ENCODE measurements around the gene SPDEF.

SPDEF gene

DNA sequence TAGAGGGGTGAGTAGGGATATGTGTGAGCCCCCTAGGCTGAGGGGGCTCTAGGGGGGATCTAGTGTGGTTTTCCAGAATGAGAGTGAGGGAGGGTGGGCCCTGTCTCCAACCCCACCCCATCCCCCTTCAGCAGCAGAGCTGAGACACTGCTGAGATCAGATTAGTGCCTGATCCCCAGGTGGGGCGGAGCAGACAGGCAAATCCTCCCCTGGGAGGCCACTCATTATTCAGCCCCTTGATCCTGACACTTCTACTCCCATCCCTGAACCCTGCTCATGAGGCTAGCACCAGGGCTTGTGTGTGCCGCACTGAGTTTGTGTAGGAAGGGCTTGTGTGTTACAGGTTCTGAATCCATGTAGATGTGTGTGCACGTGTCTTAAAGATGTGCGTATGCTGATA lies 42.5 kb downstream of the SPDEF start:
- TF ChIP-seq NFIC (IDR thresholded peaks at IDR 0.05), result no peak
- TF ChIP-seq CREB1 (IDR thresholded peaks at IDR 0.05; ENCODE audit: low read depth), result no peak
- TF ChIP-seq, protein P1, sequence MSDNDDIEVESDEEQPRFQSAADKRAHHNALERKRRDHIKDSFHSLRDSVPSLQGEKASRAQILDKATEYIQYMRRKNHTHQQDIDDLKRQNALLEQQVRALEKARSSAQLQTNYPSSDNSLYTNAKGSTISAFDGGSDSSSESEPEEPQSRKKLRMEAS (IDR thresholded peaks at IDR 0.05), result no peak
- no peak for TF ChIP-seq ZBTB7A (IDR thresholded peaks at IDR 0.05; ENCODE audit: low read depth)

DNA sequence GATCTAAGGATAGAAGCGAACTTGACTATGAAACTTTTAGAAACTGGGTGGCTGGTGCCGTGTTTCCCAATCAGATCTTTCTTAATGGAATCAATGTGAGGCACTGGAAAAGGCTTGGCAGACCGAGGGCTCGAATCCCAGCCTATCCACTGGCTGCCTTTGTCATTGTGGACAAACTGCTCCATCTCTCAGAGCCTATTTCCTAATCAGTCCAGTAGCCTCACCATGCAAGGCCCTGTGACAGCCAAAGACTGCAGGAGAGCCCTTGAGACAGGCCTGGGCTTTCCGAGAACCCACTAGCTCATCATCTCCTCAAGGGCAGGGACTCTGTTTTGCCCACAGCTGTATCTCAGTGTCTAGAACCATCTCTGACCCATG lies 43.4 kb downstream of the SPDEF start:
- TF ChIP-seq ZBTB7A (IDR thresholded peaks at IDR 0.05; ENCODE audit: low read depth) (no peak), RAD21 (IDR thresholded peaks at IDR 0.05; ENCODE audit: low read depth) (no peak), CREB1 (IDR thresholded peaks at IDR 0.05; ENCODE audit: low read depth) (no peak), TEAD4 (IDR thresholded peaks at IDR 0.05) (no peak), FOXM1 (IDR thresholded peaks at IDR 0.05; ENCODE audit: borderline replicate concordance, low read depth) (no peak), TAF1 (IDR thresholded peaks at IDR 0.05; ENCODE audit: low read depth) (no peak), NFIC (IDR thresholded peaks at IDR 0.05) (no peak), CEBPB (IDR thresholded peaks at IDR 0.05) (no peak), TCF12 (IDR thresholded peaks at IDR 0.05; ENCODE audit: low read depth) (no peak), YY1 (IDR thresholded peaks at IDR 0.05; ENCODE audit: low read depth) (no peak)
- TF ChIP-seq, protein P2, sequence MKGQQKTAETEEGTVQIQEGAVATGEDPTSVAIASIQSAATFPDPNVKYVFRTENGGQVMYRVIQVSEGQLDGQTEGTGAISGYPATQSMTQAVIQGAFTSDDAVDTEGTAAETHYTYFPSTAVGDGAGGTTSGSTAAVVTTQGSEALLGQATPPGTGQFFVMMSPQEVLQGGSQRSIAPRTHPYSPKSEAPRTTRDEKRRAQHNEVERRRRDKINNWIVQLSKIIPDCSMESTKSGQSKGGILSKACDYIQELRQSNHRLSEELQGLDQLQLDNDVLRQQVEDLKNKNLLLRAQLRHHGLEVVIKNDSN (IDR thresholded peaks at IDR 0.05), result no peak
- TF ChIP-seq, protein P1 (IDR thresholded peaks at IDR 0.05), result no peak

DNA sequence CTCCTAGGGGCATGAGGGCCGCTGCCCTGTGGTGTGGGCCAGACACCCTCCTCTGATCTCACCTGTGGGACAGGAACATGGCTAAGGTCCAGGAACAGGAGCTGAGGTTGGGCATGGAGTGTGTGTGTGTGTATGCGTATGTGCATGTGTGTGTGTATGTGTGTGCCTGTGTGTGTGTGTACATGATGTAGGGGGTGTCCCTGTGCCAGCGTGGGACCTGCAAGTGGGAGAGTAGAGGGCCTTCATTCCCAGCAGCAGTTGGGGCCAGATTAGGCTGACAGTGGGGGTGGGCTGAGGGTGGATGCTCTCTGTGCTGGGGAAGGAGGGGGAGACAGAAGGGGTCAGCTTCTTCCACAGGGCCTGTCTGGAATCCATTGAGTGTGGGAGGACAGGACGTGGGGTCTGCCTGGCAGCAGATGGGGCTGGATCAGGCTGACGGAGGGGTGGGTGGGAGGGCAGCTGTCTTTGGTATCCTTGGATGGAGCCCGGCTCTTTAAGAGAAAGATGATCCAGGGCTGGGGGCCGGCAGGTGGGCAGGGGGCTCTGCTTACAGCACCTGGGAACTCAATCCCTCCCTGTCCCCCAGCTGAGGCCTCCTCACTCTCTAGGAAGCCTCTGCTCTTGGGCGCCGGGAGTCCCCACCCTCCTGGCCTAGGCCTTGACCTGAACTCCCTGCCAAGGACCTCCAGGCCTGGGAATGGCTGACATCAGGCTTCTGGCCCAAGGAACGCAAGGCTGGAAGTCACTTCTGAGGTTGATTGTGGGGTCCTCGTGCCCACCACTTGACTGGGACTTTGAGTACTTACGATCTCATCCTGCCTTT lies 44.0 kb downstream of the SPDEF start:
- TF ChIP-seq TEAD4 (IDR thresholded peaks at IDR 0.05), result no peak
- no peak for TF ChIP-seq EGR1 (IDR thresholded peaks at IDR 0.05)
- TF ChIP-seq, protein P2 (IDR thresholded peaks at IDR 0.05), result no peak

DNA sequence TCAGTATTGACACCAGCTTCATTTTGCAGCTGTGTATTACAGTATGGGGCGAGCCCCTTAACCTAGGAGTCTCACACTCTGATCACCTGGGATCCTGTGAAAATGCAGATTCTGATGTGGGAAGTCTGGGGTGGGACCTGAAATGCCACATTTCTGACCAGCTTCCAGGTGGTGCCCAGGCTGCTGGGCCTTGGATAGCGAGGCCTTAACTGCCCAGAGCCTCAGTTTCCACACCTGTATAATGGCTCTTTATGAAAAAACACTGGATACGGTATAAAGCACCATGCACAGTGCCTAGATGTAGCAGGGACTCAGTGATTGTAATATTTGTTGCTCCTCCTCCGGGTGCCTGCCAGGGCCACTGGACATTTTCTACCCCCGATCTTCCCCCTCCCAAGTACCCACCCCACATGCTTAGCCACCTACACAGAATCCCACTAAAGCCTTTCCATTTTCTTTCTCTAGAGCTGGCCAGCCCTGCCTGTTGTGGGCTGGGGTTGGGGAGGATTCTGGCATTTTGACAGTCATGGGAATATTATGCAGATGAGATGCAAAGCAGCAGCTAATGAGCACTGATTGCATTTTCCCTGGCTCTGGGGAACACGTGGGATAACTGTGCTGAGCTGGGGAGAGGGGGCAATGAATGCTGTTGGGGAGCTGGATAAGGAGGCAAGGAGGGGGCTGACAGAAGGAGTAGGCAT lies 44.8 kb downstream of the SPDEF start:
- TF ChIP-seq, protein P2 (IDR thresholded peaks at IDR 0.05), result no peak
- TF ChIP-seq FOXM1 (IDR thresholded peaks at IDR 0.05; ENCODE audit: borderline replicate concordance, low read depth) (no peak), CEBPB (IDR thresholded peaks at IDR 0.05) (no peak), TEAD4 (IDR thresholded peaks at IDR 0.05) (no peak), NFIC (IDR thresholded peaks at IDR 0.05) (no peak), TCF12 (IDR thresholded peaks at IDR 0.05; ENCODE audit: low read depth) (no peak), TAF1 (IDR thresholded peaks at IDR 0.05; ENCODE audit: low read depth) (no peak), CREB1 (IDR thresholded peaks at IDR 0.05; ENCODE audit: low read depth) (no peak), YY1 (IDR thresholded peaks at IDR 0.05; ENCODE audit: low read depth) (no peak), EGR1 (IDR thresholded peaks at IDR 0.05) (no peak), ZBTB7A (IDR thresholded peaks at IDR 0.05; ENCODE audit: low read depth) (no peak), RAD21 (IDR thresholded peaks at IDR 0.05; ENCODE audit: low read depth) (no peak), EP300 (IDR thresholded peaks at IDR 0.05; ENCODE audit: borderline replicate concordance) (no peak)
- TF ChIP-seq, protein P1 (IDR thresholded peaks at IDR 0.05), result no peak
- TF ChIP-seq, protein P3, sequence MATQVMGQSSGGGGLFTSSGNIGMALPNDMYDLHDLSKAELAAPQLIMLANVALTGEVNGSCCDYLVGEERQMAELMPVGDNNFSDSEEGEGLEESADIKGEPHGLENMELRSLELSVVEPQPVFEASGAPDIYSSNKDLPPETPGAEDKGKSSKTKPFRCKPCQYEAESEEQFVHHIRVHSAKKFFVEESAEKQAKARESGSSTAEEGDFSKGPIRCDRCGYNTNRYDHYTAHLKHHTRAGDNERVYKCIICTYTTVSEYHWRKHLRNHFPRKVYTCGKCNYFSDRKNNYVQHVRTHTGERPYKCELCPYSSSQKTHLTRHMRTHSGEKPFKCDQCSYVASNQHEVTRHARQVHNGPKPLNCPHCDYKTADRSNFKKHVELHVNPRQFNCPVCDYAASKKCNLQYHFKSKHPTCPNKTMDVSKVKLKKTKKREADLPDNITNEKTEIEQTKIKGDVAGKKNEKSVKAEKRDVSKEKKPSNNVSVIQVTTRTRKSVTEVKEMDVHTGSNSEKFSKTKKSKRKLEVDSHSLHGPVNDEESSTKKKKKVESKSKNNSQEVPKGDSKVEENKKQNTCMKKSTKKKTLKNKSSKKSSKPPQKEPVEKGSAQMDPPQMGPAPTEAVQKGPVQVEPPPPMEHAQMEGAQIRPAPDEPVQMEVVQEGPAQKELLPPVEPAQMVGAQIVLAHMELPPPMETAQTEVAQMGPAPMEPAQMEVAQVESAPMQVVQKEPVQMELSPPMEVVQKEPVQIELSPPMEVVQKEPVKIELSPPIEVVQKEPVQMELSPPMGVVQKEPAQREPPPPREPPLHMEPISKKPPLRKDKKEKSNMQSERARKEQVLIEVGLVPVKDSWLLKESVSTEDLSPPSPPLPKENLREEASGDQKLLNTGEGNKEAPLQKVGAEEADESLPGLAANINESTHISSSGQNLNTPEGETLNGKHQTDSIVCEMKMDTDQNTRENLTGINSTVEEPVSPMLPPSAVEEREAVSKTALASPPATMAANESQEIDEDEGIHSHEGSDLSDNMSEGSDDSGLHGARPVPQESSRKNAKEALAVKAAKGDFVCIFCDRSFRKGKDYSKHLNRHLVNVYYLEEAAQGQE (IDR thresholded peaks at IDR 0.05; ENCODE audit: low read depth), result no peak

DNA sequence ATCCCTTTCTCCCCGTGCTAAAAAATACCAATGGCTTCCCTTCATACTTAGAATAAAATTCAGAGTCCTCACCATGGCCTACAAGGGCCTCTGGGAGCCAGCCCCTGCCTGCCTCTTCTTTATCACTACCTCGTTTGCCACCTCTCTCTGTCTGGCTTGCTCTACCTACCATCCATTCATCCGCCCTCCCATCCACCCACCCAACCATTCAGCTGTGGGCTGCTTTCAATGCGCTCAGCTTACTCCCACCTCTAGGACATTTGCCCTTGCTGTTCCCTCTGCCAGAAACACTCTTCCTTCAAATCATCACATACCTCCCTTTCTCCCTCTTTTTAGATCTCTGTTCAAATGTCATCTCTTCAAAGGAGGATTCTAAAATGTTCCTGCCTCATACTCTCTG lies 45.8 kb downstream of the SPDEF start:
- TF ChIP-seq CREB1 (IDR thresholded peaks at IDR 0.05; ENCODE audit: low read depth), result no peak
- no peak for TF ChIP-seq TAF1 (IDR thresholded peaks at IDR 0.05; ENCODE audit: low read depth)
- TF ChIP-seq, protein P1 (IDR thresholded peaks at IDR 0.05), result no peak

DNA sequence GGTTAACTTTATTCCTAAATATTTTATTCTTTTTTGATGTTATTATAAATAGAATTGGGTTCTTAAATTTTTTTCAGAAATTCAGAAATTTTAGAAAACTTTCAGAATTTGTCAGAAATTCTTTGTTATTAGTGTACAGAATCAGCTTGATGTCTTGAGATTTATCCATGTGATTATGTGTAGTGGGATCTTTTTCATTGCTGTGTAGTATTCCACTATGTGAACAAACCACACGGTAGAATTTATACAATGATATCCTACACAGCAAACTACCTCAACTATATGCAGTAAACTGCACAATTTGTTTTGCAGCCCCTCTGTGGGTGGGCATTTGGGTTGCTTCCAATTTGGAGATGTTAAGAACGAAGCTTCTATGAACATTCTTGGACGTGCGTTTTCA lies 46.3 kb downstream of the SPDEF start:
- TF ChIP-seq TCF12 (IDR thresholded peaks at IDR 0.05; ENCODE audit: low read depth) (no peak), TEAD4 (IDR thresholded peaks at IDR 0.05) (no peak), CEBPB (IDR thresholded peaks at IDR 0.05) (no peak), ZBTB7A (IDR thresholded peaks at IDR 0.05; ENCODE audit: low read depth) (no peak), CREB1 (IDR thresholded peaks at IDR 0.05; ENCODE audit: low read depth) (no peak), YY1 (IDR thresholded peaks at IDR 0.05; ENCODE audit: low read depth) (no peak), TAF1 (IDR thresholded peaks at IDR 0.05; ENCODE audit: low read depth) (no peak), EGR1 (IDR thresholded peaks at IDR 0.05) (no peak), EP300 (IDR thresholded peaks at IDR 0.05; ENCODE audit: borderline replicate concordance) (no peak), NFIC (IDR thresholded peaks at IDR 0.05) (no peak), FOXM1 (IDR thresholded peaks at IDR 0.05; ENCODE audit: borderline replicate concordance, low read depth) (no peak), RAD21 (IDR thresholded peaks at IDR 0.05; ENCODE audit: low read depth) (no peak)
- TF ChIP-seq, protein P1 (IDR thresholded peaks at IDR 0.05), result no peak
- TF ChIP-seq, protein P2 (IDR thresholded peaks at IDR 0.05), result no peak
- TF ChIP-seq, protein P3 (IDR thresholded peaks at IDR 0.05; ENCODE audit: low read depth), result no peak
